GM12892 (cell line): ENCODE measurements around the gene PRSS56.

ENCODE experiments used
- POLR2A ChIP-seq: IDR thresholded peaks from 2 replicates; pipeline ENCODE4 v1.6.1; 2011; ENCODE audit warnings: low read depth, low read length, control low read depth
- POLR2AphosphoS5 ChIP-seq: IDR thresholded peaks from 2 replicates; pipeline ENCODE4 v1.6.1; 2011; ENCODE audit warnings: low read depth, low read length, control low read depth
- TAF1 ChIP-seq: IDR thresholded peaks from 2 replicates; pipeline ENCODE4 v1.6.1; 2011; ENCODE audit warnings: low read depth, mild to moderate bottlenecking, control low read depth, low read length, borderline replicate concordance

GRCh38 chr2:232503809-232504323 lies 16.3 kb upstream of the PRSS56 start:
- TF ChIP-seq POLR2A (no peak), POLR2AphosphoS5 (no peak), TAF1 (no peak)
